ENCODE measurements around the gene ALPG.
"Not testable (repeated sequence)": the region's sequence is repeated elsewhere in the genome, so short reads cannot be mapped to it uniquely, and the experiment has no call there.

The ALPG gene

DNA sequence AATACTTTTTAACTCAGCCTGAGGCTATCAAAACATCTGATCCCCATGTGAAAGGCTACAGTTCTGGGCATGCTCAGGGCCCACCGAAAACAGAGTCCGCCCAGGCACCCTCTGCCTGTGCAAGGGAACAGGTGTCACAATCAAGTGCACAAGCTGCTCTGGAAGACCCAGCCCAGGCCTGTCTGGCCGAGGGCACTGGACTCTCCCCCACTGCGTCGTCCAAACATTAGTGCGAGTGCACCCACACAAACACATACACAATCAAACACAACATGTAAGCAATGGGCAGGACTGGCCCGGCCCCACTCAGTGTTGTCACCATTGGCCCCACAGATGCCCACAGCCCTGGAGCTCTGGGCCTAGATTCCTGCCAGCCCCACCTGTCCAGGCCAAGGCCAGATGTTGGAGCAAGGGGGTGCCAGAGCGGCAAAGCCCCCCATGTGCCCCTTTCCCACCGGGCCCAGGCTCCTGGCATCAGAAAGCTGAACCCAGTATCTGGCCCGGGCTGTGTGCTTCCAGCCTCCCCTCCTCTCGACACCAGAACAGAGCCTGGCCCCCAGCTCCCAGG lies 617 bp upstream of the ALPG start:
- no peaks in the 10 kb centered on the region for H3K4me1 Mint-ChIP-seq
- no peak overlapping the region for H3K27ac Mint-ChIP-seq
- no peak for DNase-seq (ENCODE audit: low spot score in 2 of 2)

GRCh38 chr2:232407428-232408150 lies 945 bp downstream of the ALPG start:
- ATAC-seq, H3K4me3 Mint-ChIP-seq: not testable (repeated sequence)

More for the DNA sequence above, 617 bp upstream of the ALPG start:
- no peak for ATAC-seq
- H3K4me3 Mint-ChIP-seq, result no peak overlapping the region
- no peaks in the 10 kb centered on the region for H3K36me3 Mint-ChIP-seq
- H3K9me3 Mint-ChIP-seq, result no peaks in the 10 kb centered on the region

GRCh38 chr2:232408269-232408668 lies 1.6 kb downstream of the ALPG start:
- not testable (repeated sequence) for H3K36me3 Mint-ChIP-seq, ATAC-seq

More at GRCh38 chr2:232407428-232408150, 945 bp downstream of the ALPG start:
- not testable (repeated sequence) for H3K4me1 Mint-ChIP-seq; H3K9me3 Mint-ChIP-seq; DNase-seq (ENCODE audit: low spot score in 2 of 2); H3K36me3 Mint-ChIP-seq; H3K27ac Mint-ChIP-seq

DNA sequence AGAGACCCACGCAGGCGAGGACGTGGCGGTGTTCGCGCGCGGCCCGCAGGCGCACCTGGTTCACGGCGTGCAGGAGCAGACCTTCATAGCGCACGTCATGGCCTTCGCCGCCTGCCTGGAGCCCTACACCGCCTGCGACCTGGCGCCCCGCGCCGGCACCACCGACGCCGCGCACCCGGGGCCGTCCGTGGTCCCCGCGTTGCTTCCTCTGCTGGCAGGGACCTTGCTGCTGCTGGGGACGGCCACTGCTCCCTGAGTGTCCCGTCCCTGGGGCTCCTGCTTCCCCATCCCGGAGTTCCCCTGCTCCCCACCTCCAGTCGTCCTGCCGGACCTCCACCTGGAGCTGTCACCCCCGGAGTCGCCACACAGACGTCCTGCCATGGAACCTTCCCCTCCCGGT lies 3.0 kb downstream of the ALPG start:
- H3K9me3 Mint-ChIP-seq; H3K36me3 Mint-ChIP-seq; DNase-seq (ENCODE audit: low spot score in 2 of 2); H3K27ac Mint-ChIP-seq; ATAC-seq; H3K4me1 Mint-ChIP-seq; H3K4me3 Mint-ChIP-seq: not testable (repeated sequence)

More at GRCh38 chr2:232408269-232408668, 1.6 kb downstream of the ALPG start:
- H3K27ac Mint-ChIP-seq; DNase-seq (ENCODE audit: low spot score in 2 of 2); H3K4me1 Mint-ChIP-seq; H3K4me3 Mint-ChIP-seq; H3K9me3 Mint-ChIP-seq: not testable (repeated sequence)

DNA sequence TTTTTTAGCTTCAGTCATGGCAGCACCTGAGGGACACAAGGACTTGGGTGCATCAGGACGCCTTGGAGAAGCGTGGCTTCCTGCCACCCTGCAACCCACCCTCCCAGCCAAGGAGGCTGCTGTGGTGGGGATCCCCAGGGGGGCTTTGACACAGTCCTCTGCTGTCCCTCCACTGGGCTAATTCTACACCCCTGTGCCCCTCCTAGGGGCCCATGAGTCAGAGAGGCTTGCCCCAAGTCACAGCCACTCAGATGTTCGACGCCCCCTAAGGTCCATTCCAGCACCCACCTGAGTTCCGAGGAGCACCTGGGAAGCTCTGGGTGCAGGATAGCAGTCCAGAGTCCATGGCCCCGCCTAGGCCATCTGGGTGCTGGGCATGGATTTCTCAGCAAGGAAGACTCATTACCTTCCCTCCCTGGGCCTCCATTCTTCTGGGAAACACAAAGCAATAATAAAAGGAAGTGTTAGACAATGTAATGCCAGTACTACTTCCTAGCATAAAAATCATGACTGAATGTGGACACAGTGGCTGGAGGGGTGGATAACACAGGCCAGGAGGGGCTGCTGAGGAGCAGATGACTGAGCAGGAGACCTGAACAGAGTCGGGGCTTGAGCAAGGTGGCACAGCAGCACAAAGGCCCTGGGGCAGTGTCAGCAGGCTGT lies 3.7 kb downstream of the ALPG start:
- Mint-ChIP-seq H3K36me3 (no peaks in the 10 kb centered on the region), H3K4me1 (peaks cover 6% of the 10 kb centered on the region), H3K9me3 (no peaks in the 10 kb centered on the region), H3K27ac (no peak overlapping the region), H3K4me3 (no peak overlapping the region)
- ATAC-seq (no peak), DNase-seq (ENCODE audit: low spot score in 2 of 2) (no peak)

GRCh38 chr2:232411901-232412629 lies 5.4 kb downstream of the ALPG start:
- DNase-seq (ENCODE audit: low spot score in 2 of 2) (no peak), ATAC-seq (no peak)
- H3K36me3 Mint-ChIP-seq, result no peaks in the 10 kb centered on the region
- H3K4me1 Mint-ChIP-seq, result peaks cover 6% of the 10 kb centered on the region
- no peak overlapping the region for H3K27ac Mint-ChIP-seq
- no peak overlapping the region for H3K4me3 Mint-ChIP-seq
- H3K9me3 Mint-ChIP-seq, result no peaks in the 10 kb centered on the region

GRCh38 chr2:232412986-232413385 lies 6.3 kb downstream of the ALPG start:
- H3K27ac Mint-ChIP-seq, result no peak overlapping the region
- DNase-seq (ENCODE audit: low spot score in 2 of 2), result no peak
- no peak overlapping the region for H3K4me3 Mint-ChIP-seq
- H3K9me3 Mint-ChIP-seq, result no peaks in the 10 kb centered on the region
- H3K36me3 Mint-ChIP-seq, result no peaks in the 10 kb centered on the region
- ATAC-seq, result no peak
- peaks cover 6% of the 10 kb centered on the region for H3K4me1 Mint-ChIP-seq

GRCh38 chr2:232415138-232415690 lies 8.6 kb downstream of the ALPG start:
- no peaks in the 10 kb centered on the region for H3K9me3 Mint-ChIP-seq

DNA sequence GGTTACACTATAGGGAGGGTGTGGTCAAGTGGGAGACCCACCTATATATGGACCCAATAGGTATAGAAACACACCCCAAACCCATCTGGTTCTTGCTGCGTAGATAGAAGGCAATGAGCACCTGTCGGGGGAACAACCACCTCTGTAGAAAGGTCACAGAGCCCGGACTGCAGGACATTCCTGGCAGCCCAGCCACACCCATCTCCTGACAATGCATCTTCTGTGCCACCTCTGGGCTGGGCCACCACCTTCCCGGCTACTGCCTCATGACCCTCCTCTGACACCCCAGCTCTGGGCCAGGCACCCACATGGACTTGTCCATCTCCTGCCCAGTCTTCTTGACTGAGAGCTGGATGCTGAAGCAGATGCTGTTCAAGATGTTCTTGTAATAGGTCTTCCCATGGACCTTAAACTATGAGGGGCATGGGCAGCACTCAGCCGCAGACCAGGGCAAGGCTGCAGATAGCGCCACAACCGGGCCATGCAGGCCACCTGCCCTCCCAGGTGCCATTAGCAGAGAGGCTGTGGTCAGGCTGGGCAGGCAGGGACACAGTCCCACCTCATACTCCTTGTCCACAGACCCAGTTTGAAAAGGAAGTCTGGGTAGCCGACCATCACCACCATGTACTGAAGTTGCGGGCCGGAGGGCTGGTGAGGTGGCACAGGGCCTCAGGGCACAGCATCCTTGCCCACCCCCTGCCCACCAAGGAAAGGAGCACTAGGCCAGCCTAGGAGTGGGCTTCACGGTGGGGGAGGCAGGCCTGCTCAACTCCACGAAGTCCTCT lies 9.3 kb downstream of the ALPG start:
- Mint-ChIP-seq H3K4me1 (peaks cover 18% of the 10 kb centered on the region), H3K4me3 (no peak overlapping the region), H3K36me3 (no peaks in the 10 kb centered on the region), H3K27ac (no peak overlapping the region), H3K9me3 (no peaks in the 10 kb centered on the region)
- DNase-seq (ENCODE audit: low spot score in 2 of 2) (no peak), ATAC-seq (no peak)

More at GRCh38 chr2:232415138-232415690, 8.6 kb downstream of the ALPG start:
- Mint-ChIP-seq H3K4me3 (no peak overlapping the region), H3K36me3 (no peaks in the 10 kb centered on the region), H3K27ac (no peak overlapping the region), H3K4me1 (peaks cover 18% of the 10 kb centered on the region)
- no peak for ATAC-seq
- no peak for DNase-seq (ENCODE audit: low spot score in 2 of 2)

- Mint-ChIP-seq H3K4me3 (no peak overlapping the region), H3K27ac (no peak overlapping the region), H3K36me3 (no peaks in the 10 kb centered on the region), H3K9me3 (no peaks in the 10 kb centered on the region), H3K4me1 (peaks cover 18% of the 10 kb centered on the region)
- DNase-seq (ENCODE audit: low spot score in 2 of 2) (no peak), ATAC-seq (no peak)
Observed at GRCh38 chr2:232416521-232417470, 10.2 kb downstream of the ALPG start.

DNA sequence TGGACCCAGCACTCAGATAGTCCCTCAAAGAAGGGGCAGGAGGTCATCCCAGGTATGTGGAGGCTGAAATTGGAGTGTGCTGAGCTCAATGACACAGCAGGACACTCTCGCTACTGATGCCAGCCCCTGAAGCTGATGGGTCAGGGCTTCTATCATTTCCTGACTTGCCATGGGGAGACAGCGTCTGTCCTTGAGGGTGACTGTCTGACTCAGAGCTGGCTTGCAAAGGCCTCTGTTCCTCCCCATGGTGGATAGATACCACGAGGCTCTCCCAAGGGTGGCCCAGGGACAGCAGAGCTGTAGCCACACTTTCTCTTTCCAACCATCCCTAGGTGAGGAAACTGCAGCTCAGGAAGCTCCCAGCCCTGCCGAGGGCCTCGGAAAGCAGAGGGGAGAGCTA lies 10.8 kb downstream of the ALPG start:
- Mint-ChIP-seq H3K4me1 (peaks cover 18% of the 10 kb centered on the region), H3K4me3 (no peak overlapping the region), H3K27ac (no peak overlapping the region), H3K9me3 (no peaks in the 10 kb centered on the region), H3K36me3 (no peaks in the 10 kb centered on the region)
- ATAC-seq (no peak), DNase-seq (ENCODE audit: low spot score in 2 of 2) (no peak)

- no peak overlapping the region for H3K27ac Mint-ChIP-seq
- no peaks in the 10 kb centered on the region for H3K9me3 Mint-ChIP-seq
- DNase-seq (ENCODE audit: low spot score in 2 of 2), result no peak
- H3K4me3 Mint-ChIP-seq, result no peak overlapping the region
- no peaks in the 10 kb centered on the region for H3K36me3 Mint-ChIP-seq
- ATAC-seq, result no peak
- peaks cover 18% of the 10 kb centered on the region for H3K4me1 Mint-ChIP-seq
Observed at GRCh38 chr2:232418056-232418455, 11.4 kb downstream of the ALPG start.

GRCh38 chr2:232418466-232419244 lies 12.0 kb downstream of the ALPG start:
- peaks cover 12% of the 10 kb centered on the region for H3K4me1 Mint-ChIP-seq
- H3K9me3 Mint-ChIP-seq, result no peaks in the 10 kb centered on the region
- H3K27ac Mint-ChIP-seq, result no peak overlapping the region
- DNase-seq (ENCODE audit: low spot score in 2 of 2) (no peak), ATAC-seq (no peak)
- no peaks in the 10 kb centered on the region for H3K36me3 Mint-ChIP-seq
- H3K4me3 Mint-ChIP-seq, result peak overlapping the region; percentile 41
